ENCODE measurements around the gene AFDN.

The AFDN gene

GRCh38 chr6:167824591-167825331 lies 1.9 kb upstream of the AFDN start:
- Mint-ChIP-seq H3K4me3 (peak overlapping the region; percentile 78), H3K27ac (no peak overlapping the region), H3K36me3 (peaks cover 19% of the 10 kb centered on the region), H3K9me3 (no peaks in the 10 kb centered on the region), H3K4me1 (peaks cover 13% of the 10 kb centered on the region)
- no peak for DNase-seq (ENCODE audit: low spot score in 2 of 2)
- no peak for ATAC-seq

- H3K9me3 Mint-ChIP-seq = no peaks in the 10 kb centered on the region
- DNase-seq (ENCODE audit: low spot score in 2 of 2) = no peak
- ATAC-seq = peak; percentile 49
- H3K4me1 Mint-ChIP-seq = peaks cover 19% of the 10 kb centered on the region
- no peak overlapping the region for H3K27ac Mint-ChIP-seq
- peaks cover 19% of the 10 kb centered on the region for H3K36me3 Mint-ChIP-seq
- H3K4me3 Mint-ChIP-seq = peak overlapping the region; percentile 78
These were observed 1.1 kb upstream of the AFDN start for GRCh38 chr6:167825332-167826229.

- DNase-seq (ENCODE audit: low spot score in 2 of 2) = peak; percentile 27 to 71
- peak; percentile 91 for ATAC-seq
- Mint-ChIP-seq H3K4me3 (peak overlapping the region; percentile 78), H3K4me1 (peaks cover 23% of the 10 kb centered on the region), H3K36me3 (peaks cover 19% of the 10 kb centered on the region), H3K9me3 (no peaks in the 10 kb centered on the region), H3K27ac (peak overlapping the region; percentile 63)
These were observed 348 bp upstream of the AFDN start for GRCh38 chr6:167826230-167826895.

- Mint-ChIP-seq H3K4me1 (peaks cover 32% of the 10 kb centered on the region), H3K27ac (peak overlapping the region; percentile 4), H3K4me3 (peak overlapping the region; percentile 78), H3K9me3 (no peaks in the 10 kb centered on the region), H3K36me3 (peaks cover 19% of the 10 kb centered on the region)
- DNase-seq (ENCODE audit: low spot score in 2 of 2) (peak; percentile 12 to 60), ATAC-seq (peak; percentile 31)
These were observed 1.0 kb downstream of the AFDN start for GRCh38 chr6:167827583-167828324.

- peak overlapping the region; percentile 4 for H3K27ac Mint-ChIP-seq
- DNase-seq (ENCODE audit: low spot score in 2 of 2) = no peak
- peaks cover 37% of the 10 kb centered on the region for H3K4me1 Mint-ChIP-seq
- no peaks in the 10 kb centered on the region for H3K9me3 Mint-ChIP-seq
- ATAC-seq = no peak
- H3K36me3 Mint-ChIP-seq = peaks cover 19% of the 10 kb centered on the region
- H3K4me3 Mint-ChIP-seq = peak overlapping the region; percentile 78
These were observed 1.7 kb downstream of the AFDN start for GRCh38 chr6:167828325-167828956.

- no peaks in the 10 kb centered on the region for H3K9me3 Mint-ChIP-seq
- H3K36me3 Mint-ChIP-seq = peaks cover 19% of the 10 kb centered on the region
- ATAC-seq (no peak), DNase-seq (ENCODE audit: low spot score in 2 of 2) (no peak)
- peaks cover 38% of the 10 kb centered on the region for H3K4me1 Mint-ChIP-seq
- no peak overlapping the region for H3K27ac Mint-ChIP-seq
- no peak overlapping the region for H3K4me3 Mint-ChIP-seq
These were observed 2.8 kb downstream of the AFDN start for GRCh38 chr6:167829513-167829912.

GRCh38 chr6:167831281-167831828 lies 4.6 kb downstream of the AFDN start:
- H3K27ac Mint-ChIP-seq = no peak overlapping the region
- peaks cover 36% of the 10 kb centered on the region for H3K4me1 Mint-ChIP-seq
- DNase-seq (ENCODE audit: low spot score in 2 of 2) = no peak
- ATAC-seq = no peak
- H3K4me3 Mint-ChIP-seq = peak overlapping the region; percentile 43
- H3K36me3 Mint-ChIP-seq = peaks cover 11% of the 10 kb centered on the region
- H3K9me3 Mint-ChIP-seq = no peaks in the 10 kb centered on the region

GRCh38 chr6:167832497-167833395 lies 6.0 kb downstream of the AFDN start:
- peak overlapping the region; percentile 50 for H3K4me3 Mint-ChIP-seq
- H3K36me3 Mint-ChIP-seq = peaks cover 8% of the 10 kb centered on the region
- H3K27ac Mint-ChIP-seq = no peak overlapping the region
- peaks cover 32% of the 10 kb centered on the region for H3K4me1 Mint-ChIP-seq
- H3K9me3 Mint-ChIP-seq = no peaks in the 10 kb centered on the region
- DNase-seq (ENCODE audit: low spot score in 2 of 2) (no peak), ATAC-seq (no peak)

GRCh38 chr6:167833396-167833763 lies 6.7 kb downstream of the AFDN start:
- Mint-ChIP-seq H3K27ac (no peak overlapping the region), H3K4me1 (peaks cover 26% of the 10 kb centered on the region), H3K36me3 (peaks cover 1% of the 10 kb centered on the region), H3K9me3 (no peaks in the 10 kb centered on the region), H3K4me3 (peak overlapping the region; percentile 50)
- DNase-seq (ENCODE audit: low spot score in 2 of 2) (no peak), ATAC-seq (peak; percentile 49)

GRCh38 chr6:167835260-167835659 lies 8.5 kb downstream of the AFDN start:
- ATAC-seq (peak; percentile 56), DNase-seq (ENCODE audit: low spot score in 2 of 2) (no peak)
- Mint-ChIP-seq H3K4me1 (peaks cover 21% of the 10 kb centered on the region), H3K9me3 (no peaks in the 10 kb centered on the region), H3K27ac (no peak overlapping the region), H3K4me3 (no peak overlapping the region), H3K36me3 (no peaks in the 10 kb centered on the region)

GRCh38 chr6:167836721-167837120 lies 10.0 kb downstream of the AFDN start:
- peaks cover 12% of the 10 kb centered on the region for H3K4me1 Mint-ChIP-seq

GRCh38 chr6:167838207-167838748 lies 11.6 kb downstream of the AFDN start:
- DNase-seq (ENCODE audit: low spot score in 2 of 2) = no peak
- Mint-ChIP-seq H3K4me3 (no peak overlapping the region), H3K27ac (no peak overlapping the region), H3K36me3 (no peaks in the 10 kb centered on the region), H3K4me1 (peaks cover 3% of the 10 kb centered on the region), H3K9me3 (no peaks in the 10 kb centered on the region)
- no peak for ATAC-seq

More at GRCh38 chr6:167836721-167837120, 10.0 kb downstream of the AFDN start:
- no peak overlapping the region for H3K27ac Mint-ChIP-seq
- no peaks in the 10 kb centered on the region for H3K36me3 Mint-ChIP-seq
- DNase-seq (ENCODE audit: low spot score in 2 of 2) = no peak
- no peak for ATAC-seq
- H3K4me3 Mint-ChIP-seq = no peak overlapping the region
- H3K9me3 Mint-ChIP-seq = no peaks in the 10 kb centered on the region

GRCh38 chr6:167839343-167839742 lies 12.6 kb downstream of the AFDN start:
- no peaks in the 10 kb centered on the region for H3K9me3 Mint-ChIP-seq
- DNase-seq (ENCODE audit: low spot score in 2 of 2) = no peak

More at GRCh38 chr6:167839343-167839742, 12.6 kb downstream of the AFDN start:
- Mint-ChIP-seq H3K27ac (no peak overlapping the region), H3K36me3 (no peaks in the 10 kb centered on the region), H3K4me1 (no peaks in the 10 kb centered on the region), H3K4me3 (no peak overlapping the region)
- ATAC-seq = no peak

All from stimulated activated effector memory CD8-positive, alpha-beta T cell treated with anti-CD3 and anti-CD28 coated beads, Interleukin-12 subunit alpha, Interleukin-12 subunit beta, amount 100 ng/mL, for 72 hours (primary cell).